H1 (cell line): Measurements from ENCODE around the gene SMARCC2. TPM values are rescaled to one million over a fixed set of nuclear protein-coding genes. Genes with fewer than 3 reads are reported as not detected.

Experiments
- ATF2 ChIP-seq: IDR thresholded peaks from 2 replicates; pipeline ENCODE4 v1.6.1; 2012; ENCODE audit warnings: low read length, inconsistent platforms
- CBX5 ChIP-seq: fragments of 300-800, 300-1000 bp; sonication (generic); IDR thresholded peaks from 2 replicates; pipeline ENCODE4 v1.7.1; 2016; ENCODE audit warnings: antibody characterized with exemption, low read length, low read depth
- HDAC6 ChIP-seq: IDR thresholded peaks from one replicate; pipeline ENCODE4 v1.7.1; 2012; ENCODE audit warnings: low read depth, mild to moderate bottlenecking, inconsistent platforms, low read length, moderate library complexity
- NANOG ChIP-seq: IDR thresholded peaks from 2 replicates; pipeline ENCODE4 v1.6.1; 2011; ENCODE audit warnings: low read length, low read depth, mild to moderate bottlenecking, inconsistent platforms; ENCODE audit not compliant: insufficient read depth, poor library complexity, severe bottlenecking
- PHF8 ChIP-seq: fragments of 200-600 bp; sonication (generic); conservative IDR thresholded peaks from 2 replicates; pipeline ENCODE4 v1.7.1; 2012; ENCODE audit warnings: low read depth, mild to moderate bottlenecking, inconsistent platforms, low read length, moderate library complexity
- polyA plus RNA-seq, 7 experiments: library from polyadenylated mRNA; depleted of rRNA in 3 of 7; stranded (reverse) in 5 of 7; unstranded in 2 of 7; fragments of >200 nt in 5 of 7; fragments of 200-250 nt in 2 of 7; gene quantifications; 1 replicate in 5 of 7; 2 replicates in 1 of 7; 4 replicates in 1 of 7; pipeline versions ENCODE4 v1.2.1 to v1.2.3, GENCODE V29; 2011 to 2013; ENCODE audit warnings: missing spikeins in 2 of 7, mixed read lengths in 2 of 7
- total RNA-seq: library from RNA; stranded (reverse); fragmentation: NEBNext Ultra II Directional; extraction: Animal tissue kit (Norgen Biotek cat#: 25700); gene quantifications from 2 replicates; pipeline ENCODE4 v1.2.1, GENCODE V29; 2021

The SMARCC2 gene
- total and polyA plus RNA-seq, 2 of the 8 experiments (the other 6 are each of a cell fraction or from before 2014, with no cell fraction given): 33.9 to 78.5 TPM

DNA sequence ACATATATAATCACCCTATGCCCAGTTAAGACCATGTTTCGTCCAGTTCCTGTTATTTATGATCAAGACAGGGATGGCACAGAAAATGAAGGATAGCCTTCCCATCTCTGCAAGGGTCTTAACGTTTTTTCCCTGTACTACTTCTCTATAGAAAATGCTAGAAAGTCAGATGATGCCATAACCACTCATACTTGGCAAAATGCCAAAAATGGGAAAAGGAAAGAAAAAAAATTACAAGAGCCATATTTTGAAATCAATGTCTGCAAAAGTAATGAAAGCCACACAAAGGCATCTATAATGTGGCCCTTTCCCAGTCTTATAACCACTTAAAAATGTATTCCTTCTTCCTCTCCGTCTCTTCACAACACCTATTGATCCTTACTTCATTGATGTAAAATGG, 38.7 kb downstream of the SMARCC2 start (continued):
- TF ChIP-seq PHF8 (no peak), HDAC6 (no peak), ATF2 (no peak), NANOG (no peak), CBX5 (no peak)
